Nasal cavity respiratory epithelium epithelial cell of viscerocranial mucosa (primary cell): ENCODE data around the gene HTR1A. TPM values are rescaled to one million over a fixed set of nuclear protein-coding genes. Genes with fewer than 3 reads are reported as not detected.

Experiments
- total RNA-seq: library from RNA; depleted of rRNA; stranded (reverse); fragments of >200 nt; gene quantifications from 2 replicates; pipeline ENCODE4 v1.2.3, GENCODE V29; 2014

Gene HTR1A
- total RNA-seq, result not detected in 2 replicates

DNA sequence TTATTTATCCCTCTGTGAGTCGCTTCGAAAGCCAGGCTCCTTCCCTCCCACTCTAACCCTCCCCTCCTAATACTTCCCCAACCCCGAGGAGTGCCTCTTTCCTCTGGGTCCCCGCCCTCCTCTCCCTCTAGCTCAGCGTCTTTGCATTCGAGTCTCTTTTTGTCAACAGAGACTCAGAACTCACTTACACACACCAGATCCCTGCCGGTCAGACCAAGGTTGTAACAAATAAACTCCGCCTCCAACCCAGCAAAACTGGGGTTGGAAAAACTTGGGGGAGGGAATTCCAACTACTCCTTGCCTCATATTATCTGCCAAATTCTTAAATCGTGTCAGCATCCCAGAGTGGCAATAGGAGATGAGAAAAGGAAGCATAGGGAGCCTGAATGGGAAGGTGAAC lies at the start of gene HTR1A:
TSS of gene HTR1A (minus strand) at position 167 of the 400 bp plus-strand sequence. CDS start 726 bp downstream, outside the sequence.

Other genes starting within 250 kb of the HTR1A start
- gene RNF180, start 203.4 kb upstream of the HTR1A start, total RNA-seq, result 2.7 and 6.8 TPM in 2 replicates